Duodenal mucosa (tissue), 2 donors: ENCODE data around the gene MAML2.

ENCODE experiments used
- H3K27ac ChIP-seq: one replicate; pipeline ENCODE4 v1.7.0; 2013; ENCODE audit warnings: low read depth, low read length
- H3K27me3 ChIP-seq, 2 donors: one replicate each; pipeline ENCODE4 v1.7.0; 2013; ENCODE audit warnings: low read length in 2 of 2, control low read depth in 1 of 2; ENCODE audit not compliant: insufficient read depth in 2 of 2, control insufficient read depth in 1 of 2
- H3K36me3 ChIP-seq, 2 donors: one replicate each; pipeline ENCODE4 v1.7.0; 2013; ENCODE audit warnings: low read length in 2 of 2, control low read depth in 1 of 2; ENCODE audit not compliant: insufficient read depth in 2 of 2, control insufficient read depth in 1 of 2
- H3K4me1 ChIP-seq, 2 donors: one replicate each; pipeline ENCODE4 v1.7.0; 2013; ENCODE audit warnings: low read length in 2 of 2, control low read depth in 1 of 2; ENCODE audit not compliant: insufficient read depth in 2 of 2, control insufficient read depth in 1 of 2
- H3K4me3 ChIP-seq, 2 donors: one replicate each; pipeline ENCODE4 v1.7.0; 2013; ENCODE audit warnings: low read length in 2 of 2, low read depth in 1 of 2
- H3K9ac ChIP-seq, 2 donors: one replicate each; pipeline ENCODE4 v1.7.0; 2013; ENCODE audit warnings: low read length in 2 of 2, low read depth in 1 of 2
- H3K9me3 ChIP-seq, 2 donors: one replicate each; pipeline ENCODE4 v1.7.0; 2013; ENCODE audit warnings: low read length in 2 of 2, control low read depth in 1 of 2; ENCODE audit not compliant: control insufficient read depth in 1 of 2

Gene MAML2

DNA sequence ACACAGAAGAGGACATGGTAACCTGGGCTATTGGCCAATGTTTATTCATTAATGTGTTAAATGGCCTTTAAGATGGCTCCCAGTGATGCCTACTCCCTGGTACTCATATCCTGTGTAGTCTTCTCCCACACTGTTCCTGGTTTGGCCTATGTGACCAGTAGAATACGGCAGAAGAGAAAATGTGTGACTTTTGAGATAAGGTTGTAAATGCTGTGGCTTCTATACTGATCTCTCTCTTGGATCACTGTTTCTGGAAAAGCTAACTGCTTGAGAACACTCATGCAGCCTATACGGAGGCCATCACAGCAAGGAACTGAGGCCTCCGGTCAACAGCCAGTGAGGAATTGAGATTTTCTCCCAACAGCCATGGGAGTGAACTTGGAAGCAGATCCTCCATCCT is 24.1 kb downstream of the MAML2 start:
- Histone ChIP-seq H3K4me1 (peaks cover 7 to 11% of the 10 kb centered on the region in 2 donors), H3K9me3 (no peaks in the 10 kb centered on the region), H3K36me3 (no peaks in the 10 kb centered on the region), H3K4me3 (no peak overlapping the region), H3K27me3 (no peaks in the 10 kb centered on the region), H3K27ac (no peak overlapping the region), H3K9ac (no peak overlapping the region)

DNA sequence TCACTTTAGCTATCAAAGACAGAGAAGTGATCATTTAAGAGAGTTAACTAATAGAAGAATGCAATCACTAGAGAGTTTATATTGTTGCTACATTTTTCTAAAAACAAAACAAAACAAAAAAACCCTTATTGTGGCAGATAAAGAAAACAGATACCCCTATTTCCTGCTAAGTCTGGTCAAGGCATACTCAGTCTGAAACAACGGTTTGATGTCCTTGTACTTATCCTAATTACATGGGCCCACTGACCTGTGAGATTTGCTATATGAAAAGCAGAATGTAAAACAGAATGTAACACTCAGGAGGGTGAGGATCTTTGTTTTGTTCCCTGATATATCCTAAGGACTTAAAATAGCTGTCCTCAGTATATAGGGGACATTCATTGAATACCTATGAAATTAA is 24.6 kb downstream of the MAML2 start:
- Histone ChIP-seq H3K4me1 (peaks cover 7 to 11% of the 10 kb centered on the region in 2 donors), H3K9ac (no peak overlapping the region), H3K27ac (no peak overlapping the region), H3K9me3 (no peaks in the 10 kb centered on the region), H3K27me3 (no peaks in the 10 kb centered on the region), H3K4me3 (no peak overlapping the region), H3K36me3 (no peaks in the 10 kb centered on the region)

DNA sequence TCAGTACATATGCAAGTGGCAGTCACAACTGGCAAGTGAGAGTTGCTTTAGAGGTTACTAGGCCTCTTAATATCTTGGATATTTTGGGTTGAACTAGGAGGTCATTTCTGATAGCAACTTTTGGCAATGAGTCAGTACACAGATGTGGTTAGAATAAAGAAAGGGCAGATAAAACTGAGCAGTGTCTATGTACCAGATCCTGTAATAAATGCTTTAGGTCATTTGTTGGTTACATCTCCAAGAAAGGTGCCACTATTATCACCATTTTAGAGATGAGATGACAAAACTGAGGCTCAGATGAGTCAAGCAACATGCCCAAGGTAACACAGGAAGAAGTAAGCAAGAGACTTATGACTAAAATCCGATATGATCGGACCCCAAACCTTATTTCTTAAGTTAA is 25.0 kb downstream of the MAML2 start:
- H3K4me3 ChIP-seq = no peak overlapping the region
- no peak overlapping the region for H3K9ac ChIP-seq
- H3K27ac ChIP-seq = no peak overlapping the region
- no peaks in the 10 kb centered on the region for H3K9me3 ChIP-seq
- no peaks in the 10 kb centered on the region for H3K27me3 ChIP-seq
- no peaks in the 10 kb centered on the region for H3K36me3 ChIP-seq
- peaks cover 7 to 11% of the 10 kb centered on the region in 2 donors for H3K4me1 ChIP-seq

DNA sequence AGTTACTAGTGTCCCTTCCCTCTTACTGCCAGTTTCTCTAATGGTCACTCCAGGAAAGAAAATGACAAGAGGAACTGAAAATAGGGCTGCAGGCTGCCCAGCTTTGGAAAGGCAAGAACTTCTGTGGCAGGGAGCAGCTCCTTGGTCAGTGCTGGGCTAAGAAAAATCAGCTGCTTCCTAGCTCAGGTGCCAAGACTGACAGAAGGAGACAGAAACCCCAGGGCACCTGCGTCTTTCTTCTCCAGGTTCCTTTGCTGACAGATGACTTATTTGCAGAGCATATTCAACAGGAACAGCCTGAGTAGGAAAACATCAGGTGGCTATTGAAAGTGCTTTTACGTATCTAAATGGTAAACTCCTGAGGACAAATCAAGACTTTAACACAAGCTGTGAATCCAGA is 25.4 kb downstream of the MAML2 start:
- Histone ChIP-seq H3K9ac (no peak overlapping the region), H3K27me3 (no peaks in the 10 kb centered on the region), H3K9me3 (no peaks in the 10 kb centered on the region), H3K4me3 (no peak overlapping the region), H3K36me3 (no peaks in the 10 kb centered on the region), H3K27ac (no peak overlapping the region), H3K4me1 (peaks cover 7 to 11% of the 10 kb centered on the region in 2 donors)

DNA sequence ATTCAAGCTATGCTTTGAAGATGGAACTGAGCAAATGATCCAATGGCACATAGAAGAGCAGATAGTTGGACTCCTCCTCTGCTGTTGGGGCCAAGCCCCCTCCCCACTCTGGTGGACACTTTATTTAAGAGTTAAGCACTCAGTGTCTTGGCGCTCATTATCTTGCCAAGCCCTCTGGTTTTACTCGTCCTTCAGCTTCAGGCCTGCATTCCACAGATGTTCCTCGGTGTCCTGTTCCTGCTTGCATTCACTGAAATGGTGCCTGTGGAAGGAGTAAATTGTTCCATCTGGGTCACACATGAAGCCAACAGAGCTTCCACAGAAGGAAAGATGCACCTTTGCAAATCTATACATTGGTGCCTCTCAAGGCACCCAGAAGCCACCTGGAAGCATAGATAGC is 26.1 kb downstream of the MAML2 start:
- no peaks in the 10 kb centered on the region for H3K9me3 ChIP-seq
- H3K4me1 ChIP-seq = peaks cover 7 to 11% of the 10 kb centered on the region in 2 donors

DNA sequence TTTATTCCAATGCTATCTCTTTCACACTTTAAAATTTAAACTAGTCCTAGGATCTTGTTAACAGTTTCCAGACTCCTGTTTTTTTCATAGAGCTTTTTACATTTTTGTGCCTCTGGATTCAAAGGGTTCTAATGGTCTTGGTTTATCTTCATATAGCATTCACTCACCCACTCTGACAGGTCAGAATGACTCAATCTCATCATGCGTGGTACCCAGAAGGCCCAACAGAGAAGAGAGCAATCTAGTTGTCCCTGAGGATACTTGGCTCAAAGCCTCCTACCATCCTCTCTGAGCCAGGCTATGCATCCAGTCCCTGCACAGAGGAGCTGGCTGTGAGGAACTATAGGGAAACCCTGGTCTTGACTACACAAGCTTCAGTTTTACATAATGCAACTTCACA is 27.5 kb downstream of the MAML2 start:
- no peak overlapping the region for H3K9ac ChIP-seq
- H3K9me3 ChIP-seq = no peaks in the 10 kb centered on the region
- H3K27ac ChIP-seq = no peak overlapping the region
- peaks cover 14 to 23% of the 10 kb centered on the region in 2 donors for H3K4me1 ChIP-seq
- no peaks in the 10 kb centered on the region for H3K27me3 ChIP-seq
- no peak overlapping the region for H3K4me3 ChIP-seq
- no peaks in the 10 kb centered on the region for H3K36me3 ChIP-seq

More for the DNA sequence above, 26.1 kb downstream of the MAML2 start:
- Histone ChIP-seq H3K4me3 (no peak overlapping the region), H3K27ac (no peak overlapping the region), H3K27me3 (no peaks in the 10 kb centered on the region), H3K36me3 (no peaks in the 10 kb centered on the region), H3K9ac (no peak overlapping the region)

DNA sequence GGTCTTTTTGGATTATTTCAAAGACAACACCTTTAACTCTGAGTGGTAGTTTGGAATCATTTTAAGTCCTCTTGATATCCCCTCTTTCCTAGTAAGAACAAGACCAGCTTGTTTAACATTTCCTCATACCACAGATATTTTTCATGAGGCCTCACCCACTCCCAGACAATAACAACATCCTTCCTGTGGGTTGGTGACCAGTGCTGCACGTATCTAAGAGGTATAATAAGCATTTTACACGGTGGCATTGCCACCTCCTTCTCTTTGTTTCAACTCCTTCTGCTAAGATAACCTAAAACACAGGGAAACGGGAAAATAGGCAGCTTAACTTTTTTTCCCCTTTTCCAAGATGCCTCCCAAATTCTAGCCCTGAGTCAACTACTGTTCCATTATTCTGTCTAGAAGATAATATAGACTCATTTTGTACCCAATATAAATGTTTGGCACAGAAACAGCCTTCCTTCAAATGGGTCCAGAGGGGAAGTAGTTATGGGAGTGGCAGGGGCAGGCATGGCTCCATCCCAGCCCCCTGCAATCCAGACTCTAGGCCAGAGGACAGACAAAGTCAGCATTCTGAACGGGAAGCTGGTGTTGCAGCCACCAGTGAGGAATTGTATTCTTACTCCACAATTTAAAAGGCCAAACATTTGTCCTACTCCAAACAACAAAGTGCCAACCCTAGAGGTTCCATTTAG is 28.5 kb downstream of the MAML2 start:
- Histone ChIP-seq H3K4me3 (no peak overlapping the region), H3K9me3 (no peaks in the 10 kb centered on the region), H3K9ac (no peak overlapping the region), H3K36me3 (no peaks in the 10 kb centered on the region), H3K27me3 (no peaks in the 10 kb centered on the region), H3K4me1 (peaks cover 14 to 23% of the 10 kb centered on the region in 2 donors), H3K27ac (no peak overlapping the region)

DNA sequence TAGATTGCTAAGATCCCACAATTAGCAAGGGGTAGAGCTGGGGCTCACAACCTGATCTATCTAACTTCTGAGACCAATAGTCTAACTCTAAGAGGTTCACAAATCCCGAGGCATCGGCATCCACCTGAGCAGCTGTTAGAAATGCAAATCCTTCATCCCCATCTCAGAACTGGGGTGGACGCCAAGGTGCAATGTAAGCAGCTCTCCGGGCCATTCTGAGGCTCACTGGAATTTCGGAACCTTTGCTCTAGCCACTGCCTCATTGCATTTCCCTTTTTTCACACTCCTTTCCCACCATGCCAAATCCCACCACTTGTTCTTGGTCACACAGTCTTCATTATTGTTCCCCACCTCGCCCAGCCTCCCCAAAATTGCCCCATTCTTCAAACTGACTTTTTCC is 29.8 kb downstream of the MAML2 start:
- Histone ChIP-seq H3K9ac (no peak overlapping the region), H3K9me3 (no peaks in the 10 kb centered on the region), H3K36me3 (no peaks in the 10 kb centered on the region), H3K4me1 (peaks cover 15 to 26% of the 10 kb centered on the region in 2 donors), H3K27me3 (no peaks in the 10 kb centered on the region), H3K27ac (no peak overlapping the region), H3K4me3 (no peak overlapping the region)

DNA sequence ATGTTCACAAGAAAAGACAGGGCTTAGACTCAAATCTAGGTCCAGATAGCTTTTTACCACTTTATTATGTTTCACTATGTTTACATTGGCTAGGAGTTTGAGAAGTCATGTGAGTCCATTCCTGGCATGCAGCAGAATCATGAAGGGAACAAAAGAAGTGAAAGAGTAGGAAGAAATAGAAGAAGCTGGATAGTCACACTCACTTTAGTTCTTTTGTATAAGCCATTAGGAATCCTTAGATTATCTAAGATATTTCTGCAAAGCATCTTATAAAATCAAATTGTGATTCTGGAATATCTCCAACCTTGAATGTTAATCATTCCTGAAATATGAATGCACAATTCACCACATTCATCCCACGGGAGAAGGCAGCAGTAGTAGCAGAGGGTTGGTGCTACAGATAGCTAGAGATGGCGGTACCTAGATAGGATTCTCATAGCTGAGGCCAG is 31.9 kb downstream of the MAML2 start:
- Histone ChIP-seq H3K27ac (no peak overlapping the region), H3K9ac (no peak overlapping the region), H3K4me1 (peaks cover 30 to 45% of the 10 kb centered on the region in 2 donors), H3K36me3 (no peaks in the 10 kb centered on the region), H3K4me3 (no peak overlapping the region), H3K9me3 (no peaks in the 10 kb centered on the region), H3K27me3 (no peaks in the 10 kb centered on the region)

DNA sequence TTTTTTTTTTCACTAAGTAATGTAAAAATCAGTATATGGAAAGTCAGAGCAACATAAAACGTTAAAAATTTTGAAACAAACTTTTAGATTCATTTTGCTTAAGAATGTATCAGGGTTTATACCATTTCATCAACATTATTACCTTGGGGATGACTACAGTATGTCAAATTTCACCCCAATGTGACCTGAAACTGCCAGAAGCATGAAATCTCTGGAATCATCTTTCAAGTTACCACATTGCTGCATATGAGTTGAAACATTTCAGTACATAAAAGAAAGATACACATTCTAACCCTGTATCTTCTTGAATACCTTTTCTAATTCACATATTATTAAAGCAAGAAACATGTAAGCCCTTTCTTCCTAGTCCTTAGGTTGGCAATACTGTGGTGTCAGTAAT is 32.8 kb downstream of the MAML2 start:
- Histone ChIP-seq H3K36me3 (no peaks in the 10 kb centered on the region), H3K27me3 (no peaks in the 10 kb centered on the region), H3K27ac (no peak overlapping the region), H3K4me1 (peaks cover 31 to 47% of the 10 kb centered on the region in 2 donors), H3K9me3 (no peaks in the 10 kb centered on the region), H3K4me3 (no peak overlapping the region), H3K9ac (no peak overlapping the region)
